ENCODE data around the gene GARS1.
A peak's percentile ranks its signal among the peaks of the same experiment; 100 is the strongest.

GARS1 gene

GRCh38 chr7:30589111-30589510 lies 5.6 kb upstream of the GARS1 start (continued):
- TF ChIP-seq ZNF692 (tag by site-specific recombination; IDR thresholded peaks at IDR 0.05): no peak
- no peak for TF ChIP-seq PRDM10 (tag by site-specific recombination; IDR thresholded peaks at IDR 0.05)
- no peak for TF ChIP-seq ZNF423 (tag by site-specific recombination; IDR thresholded peaks at IDR 0.05)
- TF ChIP-seq ZNF629 (tag by site-specific recombination; IDR thresholded peaks at IDR 0.05): no peak
- TF ChIP-seq ZNF184 (tag by site-specific recombination; IDR thresholded peaks at IDR 0.05): no peak
- no peak for TF ChIP-seq KLF10 (tag by site-specific recombination; IDR thresholded peaks at IDR 0.05)
- no peak for TF ChIP-seq YY1 (tag by site-specific recombination; IDR thresholded peaks at IDR 0.05)
- no peak for TF ChIP-seq ZNF324 (tag by site-specific recombination; IDR thresholded peaks at IDR 0.05)

GRCh38 chr7:30594048-30594539 lies 584 bp upstream of the GARS1 start:
- ChIA-PET CTCF (interaction anchor here (0.6 to 1.0 kb wide), 2 partner anchors 318 to 421 kb away, joined by 3 to 4 read pairs; no protein-coding TSS in a partner anchor), POLR2A (interaction anchor here (1.0 to 1.2 kb wide), 2 partner anchors 19 to 67 kb away, joined by 3 read pairs; no protein-coding TSS in a partner anchor)
- Histone ChIP-seq H3K4me1 (ENCODE audit: control insufficient read depth, insufficient read depth, low read length) (peaks cover 8% of the 10 kb centered on the region), H3K9me3 (ENCODE audit: control insufficient read depth, insufficient read depth, low read depth, low read length) (no peaks in the 10 kb centered on the region), H3K27ac (ENCODE audit: extremely low read depth, low read depth, low read length) (peak overlapping the region; percentile 82), H3K4me3 (ENCODE audit: low read depth, low read length) (peak overlapping the region; percentile 98), H3K36me3 (ENCODE audit: control insufficient read depth in 2 of 2, insufficient read depth in 1 of 2, low read length in 2 of 2) (peaks cover 2 to 8% of the 10 kb centered on the region in 2 experiments; a peak in 2 of 3 replicates)
- no peak for TF ChIP-seq GLIS1 (tag by site-specific recombination; IDR thresholded peaks at IDR 0.05)
- TF ChIP-seq ZIC2 (tag by site-specific recombination; IDR thresholded peaks at IDR 0.05): 0 out of 2 replicates have a peak, but pooled peaks have one; percentile 13
- peak; percentile 90 for TF ChIP-seq ZNF335 (tag by site-specific recombination; conservative IDR thresholded peaks at IDR 0.05)
- TF ChIP-seq PATZ1 (tag by site-specific recombination; IDR thresholded peaks at IDR 0.05): 0 out of 2 replicates have a peak, but pooled peaks have one; percentile 15
- TF ChIP-seq GLIS2 (tag by site-specific recombination; IDR thresholded peaks at IDR 0.05): 0 out of 2 replicates have a peak, but pooled peaks have one; percentile 57
- TF ChIP-seq PRDM10 (tag by site-specific recombination; IDR thresholded peaks at IDR 0.05): peak; percentile 94
- TF ChIP-seq ZNF398 (tag by site-specific recombination; IDR thresholded peaks at IDR 0.05): peak; percentile 64
- TF ChIP-seq ZNF140 (tag by site-specific recombination; IDR thresholded peaks at IDR 0.05): no peak
